Breast epithelium (tissue), 3 donors: ENCODE measurements around the gene LACTBL1.

Source experiments
- POLR2A ChIP-seq: fragments of 450-650 bp; IDR thresholded peaks from one replicate; pipeline ENCODE4 v1.6.1; 2016; ENCODE audit warnings: antibody characterized with exemption, mild to moderate bottlenecking, moderate library complexity
- POLR2AphosphoS5 ChIP-seq, 3 donors: sonication (generic); formaldehyde crosslinking; IDR thresholded peaks; one replicate each; pipeline ENCODE4 v1.6.1; 2017; ENCODE audit warnings: antibody characterized with exemption in 3 of 3
- TF ChIP-seq, protein P1 (sequence below), 3 donors: fragments of 450-650 bp; IDR thresholded peaks; one replicate each; pipeline ENCODE4 v1.5.1; 2016 to 2017; ENCODE audit warnings: antibody characterized with exemption in 3 of 3, mild to moderate bottlenecking in 3 of 3, moderate library complexity in 3 of 3

GRCh38 chr1:22930240-22930912 lies 42.3 kb downstream of the LACTBL1 start:
- TF ChIP-seq, protein P1, sequence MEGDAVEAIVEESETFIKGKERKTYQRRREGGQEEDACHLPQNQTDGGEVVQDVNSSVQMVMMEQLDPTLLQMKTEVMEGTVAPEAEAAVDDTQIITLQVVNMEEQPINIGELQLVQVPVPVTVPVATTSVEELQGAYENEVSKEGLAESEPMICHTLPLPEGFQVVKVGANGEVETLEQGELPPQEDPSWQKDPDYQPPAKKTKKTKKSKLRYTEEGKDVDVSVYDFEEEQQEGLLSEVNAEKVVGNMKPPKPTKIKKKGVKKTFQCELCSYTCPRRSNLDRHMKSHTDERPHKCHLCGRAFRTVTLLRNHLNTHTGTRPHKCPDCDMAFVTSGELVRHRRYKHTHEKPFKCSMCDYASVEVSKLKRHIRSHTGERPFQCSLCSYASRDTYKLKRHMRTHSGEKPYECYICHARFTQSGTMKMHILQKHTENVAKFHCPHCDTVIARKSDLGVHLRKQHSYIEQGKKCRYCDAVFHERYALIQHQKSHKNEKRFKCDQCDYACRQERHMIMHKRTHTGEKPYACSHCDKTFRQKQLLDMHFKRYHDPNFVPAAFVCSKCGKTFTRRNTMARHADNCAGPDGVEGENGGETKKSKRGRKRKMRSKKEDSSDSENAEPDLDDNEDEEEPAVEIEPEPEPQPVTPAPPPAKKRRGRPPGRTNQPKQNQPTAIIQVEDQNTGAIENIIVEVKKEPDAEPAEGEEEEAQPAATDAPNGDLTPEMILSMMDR (IDR thresholded peaks at IDR 0.05): peak in 2 of 3 donors; percentile 27 to 46
- no peak for TF ChIP-seq POLR2A
- TF ChIP-seq POLR2AphosphoS5 (IDR thresholded peaks at IDR 0.05): no peak
